A549 (cell line): ENCODE results near the gene PRF1. TPM values are rescaled to one million over a fixed set of nuclear protein-coding genes. Genes with fewer than 3 reads are reported as not detected.

Source experiments
- ATAC-seq, 2 experiments: fragments of 200-7000 bp in 1 of 2; fragments of >200 bp in 1 of 2; cut with Nextera tagmentation in 1 of 2; cut with Tn5 transposase in 1 of 2; 3 replicates each; pipeline versions ENCODE4 v1.8.0 to v1.9.1; 2018 to 2020; ENCODE audit warnings: mild to moderate bottlenecking in 1 of 2, moderate library complexity in 1 of 2
- CTCF ChIA-PET: fragments of 300-600 bp; sonication (Branson Sonifier 250); formaldehyde crosslinking; extraction: SDS; loops from one replicate; lab custom pipeline; 2021; ENCODE audit warnings: antibody characterized with exemption, inconsistent platforms; lab: Yijun Ruan, JAX
- POLR2A ChIA-PET: fragments of 350-600 bp; formaldehyde crosslinking; extraction: SDS; loops from one replicate; lab custom pipeline; 2021; ENCODE audit warnings: antibody characterized with exemption, inconsistent platforms; lab: Yijun Ruan, JAX
- DNase-seq, 2 experiments: peaks; one replicate each; pipeline versions ENCODE4 v3.0.0 to v3.0.0-alpha.2; 2011 to 2016; ENCODE audit warnings: low read depth in 1 of 2, low spot score in 1 of 2
- FAIRE-seq: peaks from 2 replicates; lab custom pipeline; 2011; peaks lifted over from hg19 to GRCh38; lab: Jason Lieb, UNC
- H3K27ac ChIP-seq, 2 experiments: fragments of >200 bp; sonication (Bioruptor Twin); formaldehyde crosslinking; 3 replicates each; pipeline ENCODE4 v1.5.1; 2016 to 2017
- H3K4me1 ChIP-seq: fragments of >200 bp; sonication (Bioruptor Twin); formaldehyde crosslinking; 3 replicates; pipeline ENCODE4 v1.6.1; 2016
- H3K4me2 ChIP-seq: fragments of >200 bp; sonication (Bioruptor Twin); formaldehyde crosslinking; 3 replicates; pipeline ENCODE4 v1.6.1; 2016
- H3K4me3 ChIP-seq: fragments of >200 bp; sonication (Bioruptor Twin); formaldehyde crosslinking; 3 replicates; pipeline ENCODE4 v1.5.1; 2016
- H3K9me3 ChIP-seq: fragments of >200 bp; sonication (Bioruptor Twin); formaldehyde crosslinking; 3 replicates; pipeline ENCODE4 v1.6.1; 2016
- CBX2 ChIP-seq: fragments of 200-600 bp; sonication (generic); IDR thresholded peaks from 2 replicates; pipeline ENCODE4 v1.6.1; 2016; ENCODE audit warnings: low read depth, mild to moderate bottlenecking, borderline replicate concordance
- CBX8 ChIP-seq: fragments of 200-600 bp; sonication (generic); IDR thresholded peaks from 2 replicates; pipeline ENCODE4 v1.6.1; 2016
- CHD2 ChIP-seq: fragments of 150-350 bp; IDR thresholded peaks from 2 replicates; pipeline ENCODE4 v1.6.1; 2014; ENCODE audit warnings: low read length; ENCODE audit not compliant: partially characterized antibody
- E2F6 ChIP-seq: IDR thresholded peaks from 2 replicates; pipeline ENCODE4 v1.6.1; 2012; ENCODE audit warnings: low read depth, borderline replicate concordance
- EHMT2 ChIP-seq: fragments of 200-600 bp; sonication (generic); IDR thresholded peaks from 2 replicates; pipeline ENCODE4 v1.6.1; 2016; ENCODE audit warnings: antibody characterized with exemption, low read depth, mild to moderate bottlenecking, moderate library complexity
- ELK1 ChIP-seq: fragments of 150-350 bp; IDR thresholded peaks from 2 replicates; pipeline ENCODE4 v1.6.1; 2014; ENCODE audit warnings: low read depth, mild to moderate bottlenecking, low read length
- EP300 ChIP-seq, 2 experiments: fragments of >200 bp; sonication (Bioruptor Twin); formaldehyde crosslinking; IDR thresholded peaks; 2 replicates in 1 of 2; 3 replicates in 1 of 2; pipeline ENCODE4 v1.6.1; 2016 to 2017
- ESRRA ChIP-seq: fragments of 150-350 bp; IDR thresholded peaks from 2 replicates; pipeline ENCODE4 v1.6.1; 2014; ENCODE audit warnings: mild to moderate bottlenecking, low read length, borderline replicate concordance
- FOSB ChIP-seq: fragments of 250-450 bp; sonication (Bioruptor Pico); IDR thresholded peaks from 2 replicates; pipeline ENCODE4 v1.5.0; 2020; ENCODE audit warnings: mild to moderate bottlenecking, moderate library complexity
- HDAC2 ChIP-seq: fragments of 200-600 bp; sonication (generic); IDR thresholded peaks from 2 replicates; pipeline ENCODE4 v1.6.1; 2016
- HMGXB4 ChIP-seq: fragments of 250-450 bp; sonication (Bioruptor Pico); IDR thresholded peaks from 2 replicates; pipeline ENCODE4 v1.5.0; 2021; ENCODE audit warnings: mild to moderate bottlenecking, moderate library complexity, borderline replicate concordance
- KDM5A ChIP-seq: fragments of 200-600 bp; sonication (generic); IDR thresholded peaks from 2 replicates; pipeline ENCODE4 v1.6.1; 2016; ENCODE audit warnings: antibody characterized with exemption, mild to moderate bottlenecking
- MYC ChIP-seq: IDR thresholded peaks from 2 replicates; pipeline ENCODE4 v1.6.1; 2012; ENCODE audit warnings: mild to moderate bottlenecking, inconsistent platforms, low read length, improper control_type of control experiment, borderline replicate concordance
- NFE2L2 ChIP-seq: fragments of 150-350 bp; conservative IDR thresholded peaks from 2 replicates; pipeline ENCODE4 v1.6.1; 2014; ENCODE audit warnings: low read length
- NPAS2 ChIP-seq: fragments of 250-450 bp; sonication (Bioruptor Pico); IDR thresholded peaks from 2 replicates; pipeline ENCODE4 v1.8.0; 2022; ENCODE audit warnings: mild to moderate bottlenecking, moderate library complexity, borderline replicate concordance
- PBX3 ChIP-seq: IDR thresholded peaks from 2 replicates; pipeline ENCODE4 v1.6.1; 2012
- RARB ChIP-seq: fragments of 250-450 bp; sonication (Bioruptor Pico); IDR thresholded peaks from 2 replicates; pipeline ENCODE4 v1.8.0; 2021; ENCODE audit warnings: mild to moderate bottlenecking, moderate library complexity
- SMC3 ChIP-seq: fragments of >200 bp; sonication (Bioruptor Twin); formaldehyde crosslinking; IDR thresholded peaks from 3 replicates; pipeline ENCODE4 v1.6.1; 2018; ENCODE audit warnings: inconsistent platforms
- SREBF2 ChIP-seq: fragments of 450-650 bp; IDR thresholded peaks from 2 replicates; pipeline ENCODE4 v1.6.1; 2014; ENCODE audit warnings: mild to moderate bottlenecking, moderate library complexity
- ZFP36 ChIP-seq: fragments of 450-650 bp; IDR thresholded peaks from 2 replicates; pipeline ENCODE4 v1.6.1; 2014; ENCODE audit warnings: borderline replicate concordance; ENCODE audit not compliant: partially characterized antibody
- WGBS: methylation state at CpG from one replicate; pipeline ENCODE4 v1.1.6; 2017; ENCODE audit errors: missing lambda C conversion rate; 5-methylcytosine and 5-hydroxymethylcytosine counted together
- polyA plus RNA-seq, 4 experiments: library from polyadenylated mRNA; depleted of rRNA in 3 of 4; stranded (reverse); fragments of >200 nt; fragmentation: RNase III in 1 of 4; extraction: RNeasy Plus Mini Kit Qiagen cat#74134 plus additional on column Dnase treatment in 1 of 4; gene quantifications; 2 replicates in 3 of 4; 3 replicates in 1 of 4; pipeline ENCODE4 v1.2.3, GENCODE V29; 2011 to 2017

Gene PRF1
- polyA plus RNA-seq, 2 of the 4 experiments (the other 2 are of a cell fraction) = not detected

GRCh38 chr10:70558295-70558694 lies 44.2 kb downstream of the PRF1 start (continued):
- TF ChIP-seq HMGXB4 = no peak
- TF ChIP-seq, all 56 proteins: peak for 0

- no peak overlapping the region for H3K27ac ChIP-seq
- no peak overlapping the region for H3K4me3 ChIP-seq
- DNase-seq (no peak), FAIRE-seq (no peak), ATAC-seq (no peak)
- TF ChIP-seq SREBF2 (no peak), E2F6 (no peak), CHD2 (no peak), RARB (CRISPR knock-in tag) (no peak), EHMT2 (no peak), CBX8 (no peak), PBX3 (no peak), ELK1 (no peak), ZFP36 (no peak), KDM5A (no peak), ESRRA (no peak), SMC3 (no peak), CBX2 (no peak), EP300 (IDR thresholded peaks at IDR 0.05) (no peak), FOSB (no peak), HDAC2 (no peak), NFE2L2 (no peak)
- no peaks in the 10 kb centered on the region for H3K9me3 ChIP-seq
- no peaks in the 10 kb centered on the region for H3K4me1 ChIP-seq
- H3K4me2 ChIP-seq = no peak overlapping the region
- CTCF ChIA-PET = interaction anchor here (1.7 to 6.3 kb wide), 3 partner anchors 7 to 201 kb away, joined by 6 to 63 read pairs (median 45); no protein-coding TSS in a partner anchor
- WGBS = 71% methylated on average over 2 of the region's 2 CpGs
- POLR2A ChIA-PET = no interaction called here
These were observed 44.7 kb downstream of the PRF1 start for GRCh38 chr10:70557876-70558275.

GRCh38 chr10:70557086-70557845 lies 45.3 kb downstream of the PRF1 start:
- no peaks in the 10 kb centered on the region for H3K9me3 ChIP-seq
- FAIRE-seq (no peak), DNase-seq (no peak), ATAC-seq (no peak)
- no peaks in the 10 kb centered on the region for H3K4me1 ChIP-seq
- ChIA-PET CTCF (interaction anchor here (2.4 to 6.3 kb wide), 2 partner anchors 7 to 202 kb away, joined by 7 to 63 read pairs; no protein-coding TSS in a partner anchor), POLR2A (no interaction called here)
- WGBS = 86% methylated on average over 11 of the region's 11 CpGs
- H3K4me2 ChIP-seq = no peak overlapping the region
- no peak for TF ChIP-seq EP300 (IDR thresholded peaks at IDR 0.05)
- no peak for TF ChIP-seq EHMT2
- TF ChIP-seq MYC = no peak
- no peak for TF ChIP-seq NPAS2 (CRISPR knock-in tag)
- no peak for TF ChIP-seq NFE2L2
- no peak overlapping the region for H3K27ac ChIP-seq
- H3K4me3 ChIP-seq = no peak overlapping the region
